Thoracic aorta (tissue), 2 donors: ENCODE results near the gene TAGAP. TPM values are rescaled to one million over a fixed set of nuclear protein-coding genes. Genes with fewer than 3 reads are reported as not detected.

Source experiments
- ATAC-seq: fragments of 150-250 bp; one replicate; pipeline ENCODE4 v1.8.0; 2017; ENCODE audit warnings: low read depth; ENCODE audit not compliant: insufficient number of reproducible peaks, low FRiP score
- DNase-seq: peaks from one replicate; pipeline ENCODE4 v3.0.0-alpha.2; 2020; ENCODE audit warnings: low spot score
- H3K27ac ChIP-seq, 2 donors: fragments of 200-600 bp; sonication (generic); 1 replicate in 1 of 2; 2 replicates in 1 of 2; pipeline ENCODE4 v1.5.1; 2016; ENCODE audit warnings: mild to moderate bottlenecking in 2 of 2, moderate library complexity in 2 of 2
- H3K27me3 ChIP-seq: fragments of 200-600 bp; sonication (generic); replicated peaks from 2 replicates; pipeline ENCODE4 v1.6.0; 2016; ENCODE audit warnings: mild to moderate bottlenecking; ENCODE audit not compliant: insufficient read depth
- H3K36me3 ChIP-seq: fragments of 200-600 bp; sonication (generic); one replicate; pipeline ENCODE4 v1.5.1; 2016
- H3K4me1 ChIP-seq, 2 donors: fragments of 200-600 bp; sonication (generic); 1 replicate in 1 of 2; 2 replicates in 1 of 2; pipeline versions ENCODE4 v1.5.1 to v1.6.0; 2016; ENCODE audit warnings: low read depth in 2 of 2, mild to moderate bottlenecking in 1 of 2; ENCODE audit not compliant: control insufficient read depth in 1 of 2
- H3K4me3 ChIP-seq: fragments of 200-600 bp; sonication (generic); 2 replicates; pipeline ENCODE4 v1.5.1; 2016; ENCODE audit warnings: mild to moderate bottlenecking
- H3K9me3 ChIP-seq: fragments of 200-600 bp; sonication (generic); 2 replicates; pipeline ENCODE4 v1.5.1; 2016
- total RNA-seq, 2 donors: library from RNA; depleted of rRNA; stranded (reverse); fragments of >200 nt; gene quantifications; one replicate each; pipeline versions ENCODE4 v1.1.0 to v1.2.3, GENCODE V29; 2016
- TF ChIP-seq, protein P1 (sequence below): fragments of 200-600 bp; sonication (generic); IDR thresholded peaks from one replicate; pipeline ENCODE4 v1.5.1; 2019; ENCODE audit warnings: antibody characterized with exemption

The TAGAP gene
- total RNA-seq, 2 donors from 2014 or later: 3.2 to 6.2 TPM

- Histone ChIP-seq H3K27ac (no peak overlapping the region), H3K4me1 (no peaks in the 10 kb centered on the region), H3K4me3 (no peak overlapping the region), H3K9me3 (no peaks in the 10 kb centered on the region), H3K36me3 (no peaks in the 10 kb centered on the region), H3K27me3 (no peaks in the 10 kb centered on the region)
- TF ChIP-seq, protein P1, sequence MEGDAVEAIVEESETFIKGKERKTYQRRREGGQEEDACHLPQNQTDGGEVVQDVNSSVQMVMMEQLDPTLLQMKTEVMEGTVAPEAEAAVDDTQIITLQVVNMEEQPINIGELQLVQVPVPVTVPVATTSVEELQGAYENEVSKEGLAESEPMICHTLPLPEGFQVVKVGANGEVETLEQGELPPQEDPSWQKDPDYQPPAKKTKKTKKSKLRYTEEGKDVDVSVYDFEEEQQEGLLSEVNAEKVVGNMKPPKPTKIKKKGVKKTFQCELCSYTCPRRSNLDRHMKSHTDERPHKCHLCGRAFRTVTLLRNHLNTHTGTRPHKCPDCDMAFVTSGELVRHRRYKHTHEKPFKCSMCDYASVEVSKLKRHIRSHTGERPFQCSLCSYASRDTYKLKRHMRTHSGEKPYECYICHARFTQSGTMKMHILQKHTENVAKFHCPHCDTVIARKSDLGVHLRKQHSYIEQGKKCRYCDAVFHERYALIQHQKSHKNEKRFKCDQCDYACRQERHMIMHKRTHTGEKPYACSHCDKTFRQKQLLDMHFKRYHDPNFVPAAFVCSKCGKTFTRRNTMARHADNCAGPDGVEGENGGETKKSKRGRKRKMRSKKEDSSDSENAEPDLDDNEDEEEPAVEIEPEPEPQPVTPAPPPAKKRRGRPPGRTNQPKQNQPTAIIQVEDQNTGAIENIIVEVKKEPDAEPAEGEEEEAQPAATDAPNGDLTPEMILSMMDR: no peak
- no peak for DNase-seq
- ATAC-seq: no peak
Observed at GRCh38 chr6:159064477-159064876, 19.7 kb upstream of the TAGAP start.

GRCh38 chr6:159063549-159063948 is 18.8 kb upstream of the TAGAP start:
- DNase-seq (no peak), ATAC-seq (no peak)
- H3K36me3 ChIP-seq: no peaks in the 10 kb centered on the region
- no peaks in the 10 kb centered on the region for H3K4me1 ChIP-seq
- H3K27ac ChIP-seq: no peak overlapping the region
- TF ChIP-seq, protein P1: no peak
- H3K27me3 ChIP-seq: no peaks in the 10 kb centered on the region
- no peaks in the 10 kb centered on the region for H3K9me3 ChIP-seq
- no peak overlapping the region for H3K4me3 ChIP-seq

DNA sequence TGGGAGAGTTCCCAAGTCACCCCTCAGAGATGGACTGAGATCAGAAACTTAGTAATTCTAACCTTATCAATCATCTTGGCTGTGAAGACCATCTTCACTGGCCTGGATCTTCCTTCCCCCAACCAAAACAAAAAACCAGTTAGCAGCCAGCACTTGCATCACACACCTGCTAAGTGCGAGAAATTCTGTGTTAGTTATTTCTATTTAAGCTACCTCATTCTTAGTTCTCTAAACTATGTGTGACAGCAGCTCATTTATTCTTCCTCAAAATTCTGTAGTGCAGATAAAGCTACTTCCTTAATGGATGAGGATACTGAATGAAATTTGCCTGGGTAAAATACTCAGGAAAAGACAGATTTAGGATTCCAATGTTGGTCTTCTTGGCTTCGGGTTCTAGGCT is 18.2 kb upstream of the TAGAP start:
- Histone ChIP-seq H3K4me1 (no peaks in the 10 kb centered on the region), H3K36me3 (no peaks in the 10 kb centered on the region), H3K9me3 (no peaks in the 10 kb centered on the region), H3K27me3 (no peaks in the 10 kb centered on the region), H3K4me3 (no peak overlapping the region), H3K27ac (peak overlapping the region in 1 of 2 donors; percentile 44)
- no peak for ATAC-seq
- TF ChIP-seq, protein P1: no peak
- no peak for DNase-seq

DNA sequence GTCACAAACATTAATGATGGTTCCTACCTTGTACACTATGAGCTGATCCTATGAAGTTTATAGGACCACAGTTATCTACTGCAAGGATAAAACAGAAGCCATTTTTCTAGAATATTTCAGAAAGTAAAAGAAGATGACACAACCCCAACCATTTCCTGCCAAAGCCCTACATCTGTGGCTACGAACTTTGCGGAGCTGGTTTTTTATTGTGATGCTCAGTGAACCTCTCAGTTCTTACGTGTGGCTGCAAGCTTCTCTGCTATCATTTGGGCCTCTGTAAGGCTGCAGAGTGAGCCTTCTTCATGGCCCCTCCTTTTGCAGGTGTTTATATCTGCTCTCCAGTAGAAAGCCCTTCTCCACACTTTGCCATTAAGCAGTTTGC is 17.8 kb upstream of the TAGAP start:
- ATAC-seq: no peak
- no peak overlapping the region for H3K4me3 ChIP-seq
- no peaks in the 10 kb centered on the region for H3K9me3 ChIP-seq
- no peaks in the 10 kb centered on the region for H3K36me3 ChIP-seq
- no peaks in the 10 kb centered on the region for H3K27me3 ChIP-seq
- TF ChIP-seq, protein P1: no peak
- H3K27ac ChIP-seq: peak overlapping the region in 1 of 2 donors; percentile 44
- DNase-seq: no peak
- no peaks in the 10 kb centered on the region for H3K4me1 ChIP-seq

GRCh38 chr6:159061805-159062563 is 17.2 kb upstream of the TAGAP start:
- no peaks in the 10 kb centered on the region for H3K4me1 ChIP-seq
- H3K27ac ChIP-seq: no peak overlapping the region

More at GRCh38 chr6:159061805-159062563, 17.2 kb upstream of the TAGAP start:
- H3K4me3 ChIP-seq: no peak overlapping the region
- TF ChIP-seq, protein P1: no peak
- H3K27me3 ChIP-seq: no peaks in the 10 kb centered on the region
- DNase-seq (no peak), ATAC-seq (no peak)
- no peaks in the 10 kb centered on the region for H3K9me3 ChIP-seq
- H3K36me3 ChIP-seq: no peaks in the 10 kb centered on the region
